Ramos (cell line): ENCODE measurements around the gene POM121.
"Not testable (repeated sequence)": the region's sequence is repeated elsewhere in the genome, so short reads cannot be mapped to it uniquely, and the experiment has no call there.

Source experiments
- in situ Hi-C: fragments of 300-500 bp; cut with MboI; formaldehyde crosslinking; loops from one replicate; pipeline ENCODE4 v1.14.3; 2022; ENCODE audit warnings: low sequenced_read_pairs; ENCODE audit not compliant: unreplicated experiment

Gene POM121

GRCh38 chr7:72990146-72990913, 65.4 kb downstream of the POM121 start:
- in situ Hi-C loops: not testable (repeated sequence)

GRCh38 chr7:72995484-72995883, 70.6 kb downstream of the POM121 start:
- in situ Hi-C loops: not testable (repeated sequence)

GRCh38 chr7:72997447-72997846, 72.6 kb downstream of the POM121 start:
- in situ Hi-C loops: not testable (repeated sequence)

- in situ Hi-C loops: not testable (repeated sequence)
These were observed 73.1 kb downstream of the POM121 start for GRCh38 chr7:72997887-72998468.
